ENCODE measurements around the gene STXBP3.

STXBP3 gene

DNA sequence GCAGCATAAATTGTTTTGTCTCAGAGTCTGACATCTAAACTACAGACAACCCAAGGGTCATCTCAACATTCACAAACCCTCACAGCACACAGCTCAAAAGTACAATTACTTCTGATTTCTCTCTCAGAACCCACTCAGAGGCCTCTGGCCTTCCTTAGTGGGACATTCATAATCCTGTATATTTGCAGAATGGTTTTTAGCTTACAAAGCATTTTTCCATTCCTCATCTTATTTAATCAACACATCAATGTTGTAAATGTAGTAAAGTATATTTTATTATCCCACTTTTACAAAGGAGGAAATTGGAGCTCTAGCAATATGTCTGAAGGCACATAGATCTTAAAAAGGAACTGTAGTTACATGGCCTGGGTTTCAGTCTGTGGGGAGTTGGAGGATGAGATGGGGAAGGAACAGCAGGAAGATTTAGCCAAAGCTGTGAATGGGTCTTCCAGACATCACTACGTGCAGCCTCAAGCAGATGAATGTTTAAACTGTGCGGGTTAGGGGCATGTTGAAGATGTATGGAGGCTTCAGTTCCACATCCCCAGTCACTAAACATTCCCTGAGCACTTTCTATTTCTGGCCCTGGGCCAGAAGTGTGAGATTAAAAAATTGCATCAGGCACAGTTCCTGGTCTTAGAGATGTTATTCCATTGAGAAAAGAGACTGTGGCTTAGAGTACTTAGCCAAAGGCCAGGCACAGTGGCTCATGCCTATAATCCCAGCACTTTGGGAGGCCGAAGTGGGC is 97.1 kb downstream of the STXBP3 start:
- no peak for DNase-seq (ENCODE audit: low spot score)

DNA sequence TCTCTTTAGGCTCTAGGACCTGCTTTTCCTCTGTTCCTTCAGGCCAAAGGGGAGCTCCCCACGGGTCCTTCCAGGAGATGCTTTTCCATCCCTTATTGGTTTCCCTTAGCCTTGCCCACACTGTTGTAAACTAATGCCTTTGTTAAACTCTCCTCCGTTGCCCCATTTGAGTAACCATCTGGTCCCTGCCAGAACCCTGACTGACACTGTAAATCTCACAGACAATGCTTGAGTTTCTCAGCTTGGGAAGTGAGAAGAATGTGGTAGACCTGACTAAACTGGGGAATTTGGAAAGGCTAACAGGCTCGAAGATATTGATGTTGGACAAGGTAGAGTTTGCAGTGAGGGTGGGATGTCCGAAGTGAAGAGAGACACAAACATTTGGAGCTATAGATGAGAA is 99.0 kb downstream of the STXBP3 start:
- no peak for DNase-seq (ENCODE audit: low spot score)

DNA sequence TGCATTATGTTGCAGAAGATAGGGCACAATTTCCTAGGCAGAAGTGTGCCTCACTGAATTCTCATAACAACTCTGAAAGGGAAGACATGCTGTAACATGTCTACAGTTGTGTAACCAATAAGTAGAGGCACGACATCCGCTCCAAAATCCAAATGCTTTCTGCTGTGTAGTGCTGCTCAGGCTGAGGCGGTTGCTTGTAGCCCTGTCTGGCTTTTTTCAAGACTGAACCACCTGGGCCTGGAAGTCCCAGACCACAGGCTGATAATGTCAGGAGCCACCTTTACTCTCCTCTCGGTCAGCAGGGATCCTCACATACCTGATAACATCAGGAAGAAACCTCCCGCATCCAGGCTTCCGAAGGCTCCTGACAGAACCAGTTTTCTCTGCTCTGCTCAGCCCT is 99.5 kb downstream of the STXBP3 start:
- DNase-seq (ENCODE audit: low spot score): no peak

DNA sequence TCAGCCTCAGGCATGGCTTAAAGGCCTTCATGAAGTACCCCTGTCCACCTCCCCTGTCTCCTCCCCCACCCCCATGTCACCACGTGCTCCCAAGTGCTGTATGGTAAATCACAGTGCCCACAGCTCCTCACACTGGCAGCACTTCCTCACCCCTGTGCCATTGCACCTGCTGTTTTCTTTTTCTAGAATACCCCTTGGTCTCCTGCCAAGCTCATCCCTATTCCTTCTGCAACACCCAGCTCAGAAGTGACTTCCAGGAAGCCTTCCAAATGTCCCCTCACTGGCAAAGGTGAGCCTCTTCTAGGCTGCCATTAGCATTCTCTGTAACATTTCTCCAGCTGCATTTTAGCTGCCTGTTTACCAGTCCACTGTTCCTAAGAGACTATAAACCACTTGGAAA is 101.0 kb downstream of the STXBP3 start:
- no peak for DNase-seq (ENCODE audit: low spot score)

DNA sequence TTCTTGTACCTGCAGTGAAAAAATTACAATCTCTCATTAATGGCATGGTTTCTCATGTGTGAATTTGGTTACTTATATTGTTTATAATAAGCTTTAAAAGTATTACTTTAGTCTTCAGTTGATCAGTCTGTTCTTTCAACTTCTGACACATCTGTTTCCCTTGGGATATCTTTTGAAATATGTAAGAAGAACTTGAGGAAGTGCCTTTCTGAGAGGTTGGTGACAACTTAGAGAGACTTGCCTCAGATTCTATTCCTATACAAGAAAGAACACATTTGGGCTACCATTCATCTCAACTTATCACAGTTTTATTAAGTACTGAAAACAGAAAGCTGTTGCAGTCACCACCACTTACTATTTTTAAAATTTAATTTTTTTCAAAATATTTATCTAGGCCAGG is 102.3 kb downstream of the STXBP3 start:
- no peak for DNase-seq (ENCODE audit: low spot score)

DNA sequence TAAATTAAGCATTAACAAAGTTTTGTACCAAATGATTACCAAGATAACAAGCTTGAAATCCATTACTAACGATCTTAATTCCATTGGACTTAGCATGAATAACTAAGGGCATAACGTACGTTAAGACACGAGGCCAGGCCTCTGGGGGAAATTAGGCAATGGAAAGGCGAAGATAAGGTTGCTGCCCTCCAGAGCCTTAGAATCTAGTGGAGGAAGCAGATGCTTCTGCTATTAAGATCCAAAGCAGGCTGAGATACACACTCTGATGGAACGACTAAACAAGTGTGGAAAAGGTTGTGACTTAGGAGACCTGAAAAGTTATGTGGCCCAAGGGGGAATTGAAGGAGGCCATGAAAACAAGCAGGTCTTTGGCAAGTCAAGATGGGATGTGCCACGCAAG is 104.5 kb downstream of the STXBP3 start:
- no peak for DNase-seq (ENCODE audit: low spot score)

DNA sequence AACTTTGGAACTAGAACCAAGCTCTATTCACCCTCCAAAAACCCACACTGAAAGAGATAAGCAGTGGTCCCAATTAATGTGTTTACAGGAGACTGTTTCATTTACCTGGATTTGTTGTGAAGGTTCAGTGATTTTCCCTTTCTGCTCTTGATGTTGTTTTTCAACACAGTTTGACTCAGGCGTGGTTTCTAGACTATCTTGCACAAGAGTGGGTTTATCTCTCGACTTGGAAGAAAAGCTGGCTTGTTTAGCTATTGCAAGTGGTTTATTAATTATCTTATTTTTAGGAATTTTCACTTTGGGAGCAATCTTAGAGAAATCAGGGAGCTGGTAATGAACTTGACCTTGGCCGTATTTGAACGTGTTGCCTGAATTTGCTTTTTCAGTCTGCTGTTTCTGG is 105.1 kb downstream of the STXBP3 start:
- DNase-seq (ENCODE audit: low spot score): no peak

DNA sequence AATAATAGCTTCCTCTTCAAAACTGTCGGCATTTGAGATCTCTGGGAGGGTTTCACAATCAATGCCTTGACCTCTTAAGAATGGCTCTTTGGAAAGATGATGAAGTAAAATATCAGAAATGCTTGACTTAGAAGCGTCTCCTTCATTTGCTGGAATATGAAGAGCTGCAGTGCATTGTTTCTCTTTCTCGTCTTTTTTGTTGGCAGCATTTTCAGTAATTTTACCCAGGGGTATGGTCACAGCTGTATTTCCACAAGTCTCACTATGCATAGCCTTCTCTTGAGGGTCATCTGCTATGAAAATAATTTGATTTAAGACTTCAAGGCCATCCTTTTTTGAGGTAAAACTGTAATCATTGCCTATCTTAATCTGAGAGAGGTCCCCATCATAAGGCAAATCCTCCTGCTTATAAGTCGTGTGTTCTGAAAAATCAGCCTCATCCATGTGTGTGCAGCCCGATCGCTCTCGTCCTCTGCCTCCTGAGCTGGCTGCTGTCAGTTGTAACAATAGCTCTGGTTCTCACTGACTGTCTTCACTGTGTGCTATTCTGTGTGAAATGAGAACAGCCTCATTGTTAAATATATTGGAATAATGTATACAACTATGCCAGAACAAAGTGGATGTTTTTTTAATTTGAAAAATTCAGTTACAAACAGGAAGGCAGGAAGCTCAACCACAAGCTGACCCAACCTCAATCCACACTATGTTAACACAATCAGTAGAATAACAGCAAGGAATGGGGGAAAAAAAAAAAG is 105.9 kb downstream of the STXBP3 start:
- no peak for DNase-seq (ENCODE audit: low spot score)

DNA sequence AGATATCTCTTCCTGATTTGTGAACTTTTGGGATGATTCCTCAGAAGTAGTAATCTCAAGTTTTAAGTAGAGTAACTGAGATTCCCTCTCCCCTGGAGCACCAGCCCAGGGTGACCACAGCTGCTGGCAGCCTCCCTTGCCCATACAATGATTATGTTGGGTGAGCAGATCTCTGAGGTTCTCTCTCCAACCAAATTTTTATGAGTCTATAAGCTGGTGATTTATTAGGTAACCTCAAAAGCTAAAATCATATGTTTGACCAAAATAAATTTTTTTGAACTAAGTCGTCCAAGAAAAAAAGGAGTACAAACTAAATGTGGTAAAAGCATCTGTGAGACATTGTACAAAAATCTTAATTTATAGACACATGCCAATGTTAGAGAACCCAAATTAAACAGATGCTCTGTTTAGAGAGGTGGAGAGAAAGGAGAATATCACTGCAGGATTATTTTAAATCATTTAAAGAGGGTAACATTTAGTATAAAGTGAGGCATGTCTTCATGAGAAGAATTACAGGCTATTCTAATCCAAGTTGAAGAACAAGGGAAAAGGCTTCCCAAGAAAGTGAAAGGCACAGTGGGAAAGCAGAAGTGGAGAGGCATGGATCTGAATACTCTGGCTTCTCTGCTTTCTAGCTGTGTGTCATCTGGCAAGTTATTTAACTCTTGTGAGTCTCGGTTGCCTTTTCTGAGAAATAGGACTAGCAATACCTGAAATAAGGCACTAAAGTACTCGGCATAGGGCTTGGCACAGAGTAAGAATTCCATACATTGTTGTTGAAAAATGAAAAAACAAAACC is 107.9 kb downstream of the STXBP3 start:
- DNase-seq (ENCODE audit: low spot score): no peak

DNA sequence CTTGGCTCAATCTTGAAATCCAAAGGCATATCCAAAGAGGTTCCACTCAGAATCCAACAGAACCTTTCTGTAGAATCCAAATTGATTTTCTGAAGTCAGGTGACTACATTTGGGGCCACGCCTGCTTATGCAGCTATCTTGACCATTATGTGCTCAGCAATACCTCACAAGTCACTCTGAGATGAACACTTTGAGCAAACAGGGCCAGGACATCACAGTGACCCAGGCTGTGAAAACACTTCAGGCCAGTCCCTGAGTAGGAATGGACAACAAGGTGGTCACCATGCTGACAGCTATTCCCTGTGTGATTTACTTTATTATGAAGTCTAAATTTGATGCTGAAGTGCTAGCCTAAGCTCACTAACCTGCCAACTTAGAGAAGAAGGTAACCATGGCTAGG is 110.5 kb downstream of the STXBP3 start, which contains the start of gene AKNAD1:
TSS of gene AKNAD1 (minus strand) at position 101 of the 400 bp plus-strand sequence. CDS start 4,430 bp downstream, outside the sequence.
- no peak for DNase-seq (ENCODE audit: low spot score)

DNA sequence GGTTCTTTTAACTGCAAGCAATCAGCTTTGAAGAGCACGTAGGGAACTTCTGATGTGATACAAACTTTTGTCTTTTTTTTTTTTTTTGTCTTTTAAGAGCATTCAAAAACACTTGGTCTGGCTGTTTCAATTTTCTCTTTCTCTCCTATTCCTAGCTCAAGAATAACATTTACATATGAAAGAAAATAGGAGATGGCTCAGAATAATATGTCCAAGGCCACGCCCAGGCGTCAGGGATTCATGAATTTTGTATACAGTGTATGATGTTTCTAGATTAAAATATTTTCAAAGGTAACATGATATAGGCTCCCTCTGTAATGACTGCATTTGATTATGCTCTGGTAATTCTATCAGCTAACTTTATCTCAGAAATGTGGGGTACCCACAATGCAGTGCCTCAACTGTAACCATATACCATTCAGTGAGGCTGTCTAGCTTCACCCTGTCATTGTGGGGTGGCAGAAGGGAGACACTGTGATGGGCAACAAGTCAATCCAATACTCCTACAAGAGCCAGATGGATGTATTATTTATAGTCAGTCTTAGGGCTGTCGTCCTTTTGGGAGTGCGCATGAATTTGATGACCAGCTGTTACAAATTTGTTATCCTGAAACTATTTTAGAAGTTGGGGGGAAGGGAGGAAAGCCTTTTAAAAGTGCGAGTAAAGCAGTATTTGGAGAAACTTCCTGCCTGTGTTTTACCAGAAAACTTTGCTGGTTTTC is 111.9 kb downstream of the STXBP3 start:
- no peak for DNase-seq (ENCODE audit: low spot score)
